NCI-H2196 treated with DMSO at 0.1 percent for 48 hours (cell line): ENCODE results near the gene NUP214.

Source experiments
- DNase-seq: peaks from one replicate; lab custom pipeline; 2025; ENCODE audit not compliant: unreplicated experiment; lab: John Stamatoyannopoulos, UW

Gene NUP214

DNA sequence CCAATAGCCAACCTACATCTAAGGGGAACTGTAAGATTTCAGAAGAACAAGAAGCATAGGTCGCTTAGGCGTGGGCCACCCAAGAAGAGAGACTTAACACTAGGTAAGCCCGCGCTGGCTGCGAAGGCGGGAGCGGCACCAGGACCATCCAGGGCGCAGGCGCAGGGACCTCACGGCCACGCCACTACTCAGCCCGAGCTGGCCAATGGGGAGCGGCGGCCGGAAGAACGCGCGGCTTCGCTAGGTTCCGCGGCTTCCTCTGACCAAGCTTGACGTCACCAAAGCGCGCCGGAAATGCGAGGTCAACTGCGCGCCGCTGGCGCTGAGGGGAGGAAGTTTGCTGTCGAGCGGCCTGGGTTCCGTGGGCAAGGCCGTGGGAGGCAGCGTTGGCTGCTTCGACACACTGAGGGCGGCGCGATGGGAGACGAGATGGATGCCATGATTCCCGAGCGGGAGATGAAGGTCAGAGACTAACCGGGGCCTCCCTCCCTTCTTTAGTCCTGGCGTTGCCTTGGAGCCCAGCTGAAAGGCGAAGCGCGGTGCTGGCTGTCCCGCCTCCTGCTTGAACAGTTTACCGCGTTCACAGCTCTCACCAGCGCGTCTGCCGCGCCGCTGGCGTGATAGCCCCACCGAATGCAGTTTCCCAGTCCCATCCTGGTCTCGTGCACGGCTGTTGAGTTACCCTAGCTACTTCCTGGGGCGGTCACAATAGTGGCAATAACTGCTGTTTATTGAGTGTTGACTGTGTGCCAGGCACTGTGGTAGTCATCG lies at the start of gene NUP214:
TSS of gene NUP214 (plus strand) at position 299 of the 771 bp plus-strand sequence. CDS start at position 418, 119 bp downstream.
- peak; percentile 97 for DNase-seq

DNA sequence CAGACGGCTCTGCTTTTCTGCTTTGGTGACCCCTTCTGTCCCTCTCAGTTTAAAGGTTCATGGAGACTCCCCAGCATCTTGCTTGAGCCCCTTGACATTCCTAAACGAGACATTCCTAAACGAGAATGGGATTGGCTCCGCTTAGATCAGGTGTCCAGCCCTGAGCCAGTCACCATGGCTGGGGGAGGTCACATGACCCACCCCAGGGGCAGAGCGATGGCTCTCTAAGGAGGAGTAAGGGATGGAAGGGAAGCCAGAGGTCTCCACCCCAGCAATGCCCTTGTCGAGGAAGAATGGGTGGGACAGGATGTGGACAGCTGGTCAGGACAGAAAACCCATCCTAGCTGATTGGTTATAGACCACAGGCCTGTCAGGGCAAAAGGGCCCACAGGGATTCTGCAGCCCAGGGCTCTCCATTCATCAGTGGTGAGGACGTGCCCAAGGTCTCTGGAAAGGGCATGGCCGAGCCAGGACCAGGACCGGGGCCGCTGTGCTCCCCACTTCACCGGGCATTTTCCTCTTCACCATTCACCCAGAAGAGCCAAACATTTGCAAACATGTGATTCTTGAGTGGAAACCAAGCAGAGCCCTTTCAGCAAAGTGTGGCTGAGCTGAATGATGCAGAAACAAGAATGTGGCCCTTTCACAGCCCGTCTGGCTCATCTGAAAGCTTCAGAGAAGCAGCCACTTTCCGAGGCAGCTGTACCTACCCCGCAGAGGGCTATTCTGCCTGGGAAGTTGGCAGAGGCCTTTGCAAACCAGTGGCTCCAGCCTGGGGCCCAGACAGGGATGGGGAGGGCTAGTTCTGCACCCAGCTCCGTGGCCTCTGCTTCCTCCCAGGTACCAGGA lies 48.8 kb upstream of the NUP214 start:
- no peak for DNase-seq

DNA sequence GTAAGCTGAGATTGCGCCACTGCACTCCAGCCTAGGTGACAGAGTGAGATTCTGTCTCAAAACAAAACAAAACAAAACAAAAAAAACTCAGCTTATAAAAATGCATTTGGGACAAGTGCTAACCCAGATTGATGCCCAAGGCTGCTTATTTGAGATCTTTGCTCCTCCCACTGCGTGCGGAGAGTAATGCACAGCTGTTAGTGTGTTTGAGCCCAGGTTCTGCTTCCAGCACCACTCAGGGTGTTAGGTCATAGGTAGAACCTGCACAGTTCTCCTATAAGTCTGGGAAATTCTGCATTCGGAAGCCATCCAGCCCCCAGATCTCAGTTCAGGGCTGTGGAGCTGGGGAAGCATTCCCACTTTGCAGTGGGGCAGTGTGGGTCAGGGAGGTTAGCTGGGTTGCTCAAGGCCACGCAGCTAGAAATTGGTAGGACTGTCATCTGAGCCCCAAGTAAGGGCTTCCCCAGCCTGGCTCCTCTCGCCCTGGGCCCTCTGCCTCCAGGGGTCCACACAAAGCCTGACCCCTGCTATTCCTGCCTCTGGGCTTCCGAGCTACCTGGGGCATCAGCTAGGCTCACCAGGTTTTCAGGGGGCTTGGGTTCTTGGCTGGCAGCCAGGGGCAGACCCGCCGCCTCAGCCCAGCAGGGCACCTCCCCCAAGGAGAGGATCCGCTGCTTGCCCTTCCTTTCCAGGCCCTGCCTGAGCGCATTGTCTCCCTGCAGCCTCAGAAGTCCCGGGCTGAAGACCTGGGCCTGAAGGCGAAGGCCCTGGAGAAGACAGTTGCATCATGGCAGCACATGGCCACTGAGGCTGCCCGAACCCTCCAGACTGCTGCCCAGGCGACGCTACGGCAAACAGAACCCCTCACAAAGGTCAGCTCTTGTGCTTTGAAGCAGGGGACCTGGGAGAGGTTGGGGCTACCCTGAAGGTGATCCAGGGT lies 46.7 kb upstream of the NUP214 start:
- no peak for DNase-seq

DNA sequence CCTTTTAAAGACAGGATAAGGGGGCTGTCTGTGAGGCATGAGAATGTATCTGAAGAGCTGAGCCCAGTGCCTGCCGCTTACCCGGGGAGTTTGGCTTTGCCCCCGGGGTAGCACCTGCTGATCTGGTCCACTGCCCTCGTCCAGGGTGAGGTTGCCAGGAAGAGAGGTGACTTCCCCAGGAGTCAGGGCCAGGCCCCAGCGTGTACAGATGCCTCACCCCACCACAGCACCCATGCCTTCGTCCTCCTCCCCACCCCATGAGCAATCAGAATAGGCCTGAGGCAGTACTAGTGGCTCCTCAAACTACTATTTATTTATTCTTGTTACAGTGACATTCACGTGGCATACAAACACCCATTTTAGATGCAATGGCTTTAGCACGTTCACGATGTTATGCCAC lies 44.8 kb upstream of the NUP214 start:
- no peak for DNase-seq

DNA sequence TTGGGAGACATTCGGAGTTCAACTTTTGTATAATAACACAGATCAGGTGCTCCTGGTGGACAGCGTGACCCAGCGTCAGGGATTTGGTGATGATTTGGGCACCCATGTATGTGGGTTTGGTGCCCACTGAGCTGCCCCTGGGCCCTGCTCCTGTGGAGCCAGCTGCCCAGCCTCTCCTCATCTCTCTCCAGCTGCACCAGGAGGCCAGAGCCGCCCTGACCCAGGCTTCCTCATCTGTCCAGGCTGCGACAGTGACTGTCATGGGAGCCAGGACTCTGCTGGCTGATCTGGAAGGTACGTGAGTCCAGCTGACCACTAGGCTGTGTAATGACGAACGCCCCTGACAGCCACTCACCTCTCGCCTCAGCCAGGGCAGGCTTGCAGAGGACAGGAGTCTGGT lies 43.5 kb upstream of the NUP214 start:
- DNase-seq, result no peak

DNA sequence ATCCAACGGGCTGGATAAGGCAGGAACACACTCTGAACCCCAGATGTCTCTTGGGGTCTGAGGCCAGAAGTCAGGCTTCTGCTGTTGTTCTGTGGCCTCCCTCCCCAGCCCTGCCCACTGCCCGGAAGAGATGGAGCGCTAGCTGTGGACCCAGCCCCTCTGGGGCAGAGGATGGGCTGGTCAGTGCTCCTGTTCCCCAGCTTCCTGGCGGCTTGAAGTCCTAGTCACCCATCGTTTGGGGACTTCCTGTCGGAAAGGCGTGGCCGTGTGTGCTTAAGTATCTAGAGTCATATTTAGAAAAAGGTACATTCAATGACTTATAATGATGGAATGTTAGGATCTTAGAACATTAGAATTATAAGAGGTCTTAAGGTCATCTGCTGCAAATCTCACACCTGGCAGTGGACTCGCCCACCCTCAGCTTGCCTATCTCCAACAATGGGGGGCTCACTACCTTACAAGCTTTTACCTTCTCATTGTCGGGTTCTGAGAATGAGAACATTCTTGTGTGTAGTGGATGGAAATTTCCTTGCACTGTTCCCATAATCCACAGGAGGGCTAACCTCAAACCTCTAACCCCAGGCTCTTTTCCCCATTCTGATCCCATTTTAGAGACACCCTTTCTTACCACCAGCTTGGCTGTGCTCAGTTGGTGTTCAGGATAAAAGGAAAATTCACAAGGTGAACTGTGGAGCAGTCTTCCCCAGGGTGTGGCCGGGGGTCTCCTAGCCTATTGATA lies 42.4 kb upstream of the NUP214 start:
- no peak for DNase-seq

DNA sequence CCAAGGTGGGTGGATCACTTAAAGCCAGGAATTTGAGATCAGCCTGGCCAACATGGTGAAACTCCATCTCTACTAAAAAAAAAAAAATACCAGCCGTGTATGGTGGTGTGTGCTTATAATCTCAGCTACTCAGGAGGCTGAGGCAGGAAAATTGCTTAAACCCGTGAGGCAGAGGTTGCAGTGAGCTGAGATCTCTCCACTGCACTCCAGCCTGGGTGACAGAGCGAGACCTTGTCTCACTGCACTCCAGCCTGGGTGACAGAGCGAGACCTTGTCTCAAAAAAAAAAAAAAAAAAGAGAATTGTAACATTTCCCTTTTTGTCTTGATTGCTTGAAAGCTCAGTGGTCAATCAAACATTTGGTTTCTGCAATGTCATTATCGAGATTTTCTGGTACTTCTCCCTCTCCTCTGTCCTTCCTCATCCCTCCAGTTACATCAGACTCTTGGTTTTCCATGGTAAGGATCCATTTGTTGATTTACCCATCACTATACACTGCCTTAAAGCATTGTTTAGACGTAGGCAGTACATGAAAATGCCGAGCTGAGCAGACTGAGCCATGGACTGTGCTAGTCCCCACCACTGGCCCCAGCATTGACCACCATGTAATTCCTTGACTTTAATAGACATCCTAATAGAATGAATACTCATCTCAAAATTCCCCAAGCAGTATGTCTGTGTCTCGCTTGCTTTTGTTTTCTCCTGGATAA lies 40.6 kb upstream of the NUP214 start:
- no peak for DNase-seq

DNA sequence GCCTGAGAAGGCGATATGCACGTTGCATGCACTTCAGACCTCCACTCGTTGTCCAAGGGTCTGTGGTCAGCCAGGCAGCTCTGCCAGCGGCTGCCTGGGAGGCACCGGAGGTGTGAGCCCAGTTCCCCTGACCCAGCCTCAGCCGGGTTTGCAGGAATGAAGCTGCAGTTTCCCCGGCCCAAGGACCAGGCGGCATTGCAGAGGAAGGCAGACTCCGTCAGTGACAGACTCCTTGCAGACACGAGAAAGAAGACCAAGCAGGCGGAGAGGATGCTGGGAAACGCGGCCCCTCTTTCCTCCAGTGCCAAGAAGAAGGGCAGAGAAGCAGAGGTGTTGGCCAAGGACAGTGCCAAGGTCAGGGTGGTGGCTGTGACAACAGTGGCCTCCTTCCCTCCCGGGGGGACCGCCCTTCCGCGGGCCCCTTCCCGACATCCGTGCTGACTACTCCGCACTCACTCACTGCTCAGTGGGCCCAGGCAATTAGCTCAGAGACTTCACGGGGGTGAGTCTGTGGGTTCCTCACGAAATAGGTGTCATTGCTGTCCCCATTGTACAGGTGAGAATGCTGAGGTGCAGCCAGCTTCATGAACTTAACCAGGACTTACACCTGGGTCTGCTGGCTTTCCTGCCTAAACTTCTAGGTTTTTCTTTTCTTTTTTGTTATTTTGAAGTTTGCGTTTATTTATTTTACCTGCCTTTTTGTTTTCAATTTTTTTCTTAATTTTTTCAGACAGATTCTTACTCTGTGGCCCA lies 39.8 kb upstream of the NUP214 start:
- no peak for DNase-seq

DNA sequence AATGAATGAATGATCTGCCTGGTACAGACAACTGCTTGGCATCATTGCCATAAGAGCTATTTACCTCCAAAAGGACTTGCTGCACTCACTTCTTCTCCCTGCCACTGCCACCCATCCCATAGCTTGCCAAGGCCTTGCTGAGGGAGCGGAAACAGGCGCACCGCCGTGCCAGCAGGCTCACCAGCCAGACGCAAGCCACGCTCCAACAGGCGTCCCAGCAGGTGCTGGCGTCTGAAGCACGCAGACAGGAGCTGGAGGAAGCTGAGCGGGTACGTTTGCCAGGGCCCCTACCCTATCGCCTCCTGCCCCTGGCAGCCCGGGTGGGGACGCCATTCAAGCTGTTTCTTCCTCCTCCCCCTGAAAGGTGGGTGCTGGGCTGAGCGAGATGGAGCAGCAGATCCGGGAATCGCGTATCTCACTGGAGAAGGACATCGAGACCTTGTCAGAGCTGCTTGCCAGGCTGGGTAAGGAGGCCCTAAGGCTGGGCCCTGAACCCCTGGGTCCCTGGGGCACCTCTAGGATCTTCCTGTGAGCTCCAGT lies 38.0 kb upstream of the NUP214 start:
- no peak for DNase-seq

DNA sequence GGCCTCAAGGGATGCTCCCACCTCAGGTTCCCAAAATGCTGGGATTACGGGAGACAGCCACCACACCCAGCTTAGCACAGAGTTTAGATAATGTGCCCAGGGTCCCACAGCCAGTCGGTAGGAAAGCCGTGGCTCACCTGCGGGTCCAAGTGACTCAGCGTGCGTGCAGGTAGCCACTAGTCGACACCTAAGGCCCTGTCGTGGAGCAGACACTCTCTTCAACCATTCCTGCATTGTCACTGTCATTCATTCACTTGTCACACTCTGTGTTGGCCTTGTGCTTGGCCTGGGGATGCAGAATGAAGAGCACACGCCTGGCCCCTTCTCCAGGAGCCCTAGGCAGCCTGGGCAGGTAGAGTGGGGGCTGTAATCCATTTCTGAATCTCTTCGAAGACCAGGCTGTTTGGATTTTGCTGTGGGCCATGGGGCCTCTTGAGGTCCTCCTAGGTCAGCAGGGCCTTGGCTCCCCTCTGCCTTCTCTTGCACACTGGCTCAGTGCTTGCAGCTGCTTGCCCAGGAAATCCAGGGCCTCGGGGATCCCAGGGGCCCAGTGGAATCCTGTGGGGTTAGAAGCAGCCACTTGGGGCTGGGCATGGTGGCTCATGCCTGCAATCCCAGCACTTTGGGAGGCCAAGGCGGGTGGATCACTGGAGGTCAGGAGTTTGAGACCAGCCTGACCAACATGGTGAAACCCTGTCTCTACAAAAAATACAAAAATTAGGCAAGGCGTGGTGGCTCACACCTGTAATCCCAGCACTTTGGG lies 35.2 kb upstream of the NUP214 start:
- DNase-seq, result no peak

DNA sequence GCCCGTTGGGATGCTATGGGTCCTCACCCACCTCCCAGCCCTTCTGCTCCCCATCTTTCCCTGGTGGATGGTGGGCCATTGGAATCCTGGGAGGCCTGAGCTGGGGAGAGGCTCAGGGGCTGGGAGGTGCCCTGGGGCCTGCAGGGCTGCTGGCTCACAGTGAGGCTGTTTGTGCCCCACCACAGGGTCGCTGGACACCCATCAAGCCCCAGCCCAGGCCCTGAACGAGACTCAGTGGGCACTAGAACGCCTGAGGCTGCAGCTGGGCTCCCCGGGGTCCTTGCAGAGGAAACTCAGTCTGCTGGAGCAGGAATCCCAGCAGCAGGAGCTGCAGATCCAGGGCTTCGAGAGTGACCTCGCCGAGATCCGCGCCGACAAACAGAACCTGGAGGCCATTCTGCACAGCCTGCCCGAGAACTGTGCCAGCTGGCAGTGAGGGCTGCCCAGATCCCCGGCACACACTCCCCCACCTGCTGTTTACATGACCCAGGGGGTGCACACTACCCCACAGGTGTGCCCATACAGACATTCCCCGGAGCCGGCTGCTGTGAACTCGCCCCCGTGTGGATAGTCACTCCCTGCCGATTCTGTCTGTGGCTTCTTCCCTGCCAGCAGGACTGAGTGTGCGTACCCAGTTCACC lies 33.9 kb upstream of the NUP214 start:
- no peak for DNase-seq

DNA sequence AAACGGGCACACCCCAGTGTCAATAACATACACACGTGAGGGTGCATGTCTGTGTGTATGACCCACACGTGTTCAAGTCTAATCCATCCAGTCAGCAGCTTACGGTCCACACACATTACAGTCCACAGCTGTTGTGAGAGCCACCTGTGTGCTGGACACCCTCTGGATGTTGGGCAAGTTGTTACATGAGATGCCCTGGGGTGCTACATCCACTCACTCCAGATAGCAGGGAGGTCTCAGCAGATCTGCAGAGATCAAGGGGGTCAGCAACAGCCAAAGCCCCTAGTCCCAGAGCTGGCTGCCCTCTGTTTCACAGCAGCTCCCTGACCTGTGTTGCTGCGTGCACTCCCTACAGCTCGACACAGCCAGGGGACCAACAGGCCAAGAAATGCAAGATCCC lies 33.4 kb upstream of the NUP214 start:
- no peak for DNase-seq

DNA sequence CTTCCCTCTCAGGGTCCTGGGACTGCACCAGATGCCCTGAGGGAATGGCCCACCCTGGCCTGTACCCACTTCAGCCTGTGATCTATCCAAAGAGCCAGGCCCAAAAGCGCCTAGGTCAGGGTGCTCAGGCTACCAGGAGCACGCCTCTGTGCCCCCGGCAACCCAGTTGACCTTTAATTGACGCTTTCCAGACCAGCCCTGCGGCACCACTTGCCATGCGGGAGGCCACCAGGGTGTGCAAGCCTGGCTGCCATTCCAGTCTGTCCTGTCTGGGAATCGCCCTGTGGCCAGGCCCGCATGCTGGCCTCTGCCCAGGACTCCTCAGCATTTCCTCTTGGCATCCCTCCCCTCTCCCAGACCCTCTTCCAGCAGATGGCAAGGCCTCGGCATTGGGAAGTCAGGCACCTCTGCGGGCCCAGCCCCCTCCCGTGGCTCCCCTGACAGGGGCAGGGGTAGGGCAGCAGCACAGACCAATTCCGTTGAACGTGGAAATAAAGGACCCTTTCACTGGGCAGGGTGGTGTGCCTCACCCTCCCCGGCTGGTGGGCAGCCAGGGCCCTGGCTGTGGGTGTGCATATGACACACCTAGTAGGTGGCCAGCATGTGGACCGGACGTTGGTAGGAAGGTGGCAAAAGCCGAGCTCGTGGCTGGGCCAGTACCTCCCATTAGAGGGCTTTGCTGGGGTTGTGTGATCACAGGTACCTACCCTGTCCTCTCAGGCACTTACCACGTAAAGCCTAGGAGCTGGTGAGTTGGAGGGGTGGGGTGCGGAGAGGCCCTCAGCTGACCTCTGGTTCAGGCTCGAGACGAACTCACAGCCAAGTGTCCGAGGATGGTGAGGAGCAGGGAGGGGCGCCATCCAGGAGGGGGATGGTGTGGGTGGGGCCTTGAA lies 32.6 kb upstream of the NUP214 start:
- DNase-seq, result no peak

DNA sequence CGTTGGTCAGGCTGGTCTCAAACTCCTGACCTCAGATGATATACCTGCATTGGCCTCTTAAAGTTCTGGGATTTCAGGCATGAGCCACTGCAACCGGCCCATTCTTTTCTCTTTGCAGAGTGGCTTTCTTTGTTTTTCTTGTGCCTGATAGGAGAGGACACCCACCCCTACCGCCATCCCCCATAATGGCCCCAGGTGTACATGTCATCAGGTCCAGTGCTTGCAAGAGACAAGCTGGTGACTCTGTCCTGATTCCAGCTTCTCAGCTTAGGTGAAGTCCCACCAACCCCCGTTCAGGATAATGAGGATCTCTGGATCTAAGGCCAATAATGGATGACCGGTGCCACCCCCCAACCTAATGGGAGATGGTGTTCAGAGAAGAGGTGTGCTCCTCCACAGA lies 31.4 kb upstream of the NUP214 start:
- DNase-seq, result no peak

DNA sequence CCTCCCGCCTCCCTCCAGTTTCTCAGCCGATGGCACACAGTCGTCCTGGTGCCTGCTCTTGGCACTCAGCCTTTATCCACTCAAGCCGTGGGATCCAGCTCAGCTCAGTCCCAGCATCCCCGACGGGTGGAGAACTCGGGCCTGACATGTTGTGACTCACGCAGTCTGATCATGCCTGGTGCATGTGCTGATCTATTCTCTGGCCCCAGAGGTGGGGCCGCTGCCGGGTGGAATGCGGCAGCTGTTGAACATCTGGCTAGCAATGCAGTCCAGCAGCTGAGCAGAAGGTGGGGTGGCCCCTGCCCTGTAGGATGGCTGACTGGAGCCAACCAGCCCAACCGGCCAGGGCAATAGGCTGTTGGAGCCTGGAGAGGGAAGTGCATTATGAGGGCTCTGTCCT lies 30.8 kb upstream of the NUP214 start:
- DNase-seq, result no peak

DNA sequence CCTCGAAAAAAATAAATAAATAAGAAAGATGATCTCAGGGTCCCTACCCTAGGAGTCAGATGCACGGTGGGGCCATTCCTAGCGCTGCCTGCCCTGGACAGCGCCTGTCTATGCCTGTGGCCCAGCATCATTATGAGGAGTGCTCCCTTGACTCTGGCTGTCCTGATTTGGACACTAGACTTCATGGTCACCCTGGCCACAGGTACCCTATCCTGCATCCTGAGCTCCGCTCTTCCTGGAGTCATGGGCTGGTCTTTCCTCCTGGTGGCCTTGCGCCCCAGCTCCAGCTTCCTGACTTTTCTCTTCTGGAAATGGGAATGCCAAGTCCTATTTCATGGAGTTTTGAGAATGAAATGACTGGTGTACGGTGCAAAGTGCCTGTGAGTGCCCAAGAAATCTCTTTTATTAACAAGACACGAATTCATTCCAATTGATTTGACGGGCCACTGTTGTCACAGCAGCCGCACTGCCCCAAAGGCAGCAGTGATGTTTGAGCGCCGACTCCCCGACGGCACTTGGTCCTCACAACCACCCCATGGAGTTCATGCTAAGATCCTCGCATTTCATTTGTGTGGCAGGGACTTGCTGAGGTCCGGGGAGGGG lies 29.6 kb upstream of the NUP214 start:
- no peak for DNase-seq
